Measurements from ENCODE around the gene BROX.

Gene BROX

DNA sequence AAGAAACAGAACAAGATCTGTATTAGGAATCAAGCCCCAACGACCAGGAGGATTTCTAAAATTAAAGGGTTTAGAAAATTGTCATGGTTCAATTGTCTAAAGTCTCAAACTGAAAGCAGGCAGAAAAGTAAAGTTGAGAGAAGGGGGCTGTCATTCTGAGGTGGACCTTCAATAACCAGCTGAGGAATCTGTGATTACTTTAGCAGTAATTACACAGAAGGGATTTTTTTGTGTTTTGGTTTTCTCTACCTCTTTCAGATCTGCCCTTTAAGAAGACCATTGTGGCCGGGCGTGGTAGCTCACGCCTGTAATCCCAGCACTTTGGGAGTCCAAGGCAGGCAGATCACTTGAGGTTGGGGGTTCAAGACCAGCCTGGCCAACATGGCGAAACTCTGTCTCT is 17.4 kb upstream of the BROX start:
- TF ChIP-seq, protein P1, sequence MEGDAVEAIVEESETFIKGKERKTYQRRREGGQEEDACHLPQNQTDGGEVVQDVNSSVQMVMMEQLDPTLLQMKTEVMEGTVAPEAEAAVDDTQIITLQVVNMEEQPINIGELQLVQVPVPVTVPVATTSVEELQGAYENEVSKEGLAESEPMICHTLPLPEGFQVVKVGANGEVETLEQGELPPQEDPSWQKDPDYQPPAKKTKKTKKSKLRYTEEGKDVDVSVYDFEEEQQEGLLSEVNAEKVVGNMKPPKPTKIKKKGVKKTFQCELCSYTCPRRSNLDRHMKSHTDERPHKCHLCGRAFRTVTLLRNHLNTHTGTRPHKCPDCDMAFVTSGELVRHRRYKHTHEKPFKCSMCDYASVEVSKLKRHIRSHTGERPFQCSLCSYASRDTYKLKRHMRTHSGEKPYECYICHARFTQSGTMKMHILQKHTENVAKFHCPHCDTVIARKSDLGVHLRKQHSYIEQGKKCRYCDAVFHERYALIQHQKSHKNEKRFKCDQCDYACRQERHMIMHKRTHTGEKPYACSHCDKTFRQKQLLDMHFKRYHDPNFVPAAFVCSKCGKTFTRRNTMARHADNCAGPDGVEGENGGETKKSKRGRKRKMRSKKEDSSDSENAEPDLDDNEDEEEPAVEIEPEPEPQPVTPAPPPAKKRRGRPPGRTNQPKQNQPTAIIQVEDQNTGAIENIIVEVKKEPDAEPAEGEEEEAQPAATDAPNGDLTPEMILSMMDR (conservative IDR thresholded peaks at IDR 0.05; ENCODE audit: low read depth, low read length), result no peak
- no peak for DNase-seq (ENCODE audit: low read depth)
- H3K4me3 ChIP-seq (ENCODE audit: low read length), result no peak overlapping the region

DNA sequence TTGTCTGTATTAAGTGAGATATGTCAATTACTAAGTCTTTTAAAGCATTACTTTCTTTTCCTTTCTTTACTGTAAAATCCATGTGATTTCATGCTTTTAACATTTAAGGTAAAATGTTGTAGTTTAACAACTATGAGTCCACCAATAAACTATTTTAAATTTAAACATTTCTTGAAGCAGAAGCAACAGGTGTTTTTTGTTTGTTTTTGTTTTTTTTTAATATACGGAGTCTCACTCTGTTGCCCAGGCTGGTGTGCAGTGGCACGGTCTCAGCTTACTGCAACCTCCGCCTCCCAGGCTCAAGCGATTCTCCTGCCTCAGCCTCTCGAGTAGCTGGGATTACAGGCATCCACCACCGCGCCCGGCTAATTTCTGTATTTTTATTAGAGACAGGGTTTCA is 15.6 kb upstream of the BROX start:
- no peak overlapping the region for H3K4me3 ChIP-seq (ENCODE audit: low read length)
- no peak for DNase-seq (ENCODE audit: low read depth)
- TF ChIP-seq, protein P1 (conservative IDR thresholded peaks at IDR 0.05; ENCODE audit: low read depth, low read length), result no peak

DNA sequence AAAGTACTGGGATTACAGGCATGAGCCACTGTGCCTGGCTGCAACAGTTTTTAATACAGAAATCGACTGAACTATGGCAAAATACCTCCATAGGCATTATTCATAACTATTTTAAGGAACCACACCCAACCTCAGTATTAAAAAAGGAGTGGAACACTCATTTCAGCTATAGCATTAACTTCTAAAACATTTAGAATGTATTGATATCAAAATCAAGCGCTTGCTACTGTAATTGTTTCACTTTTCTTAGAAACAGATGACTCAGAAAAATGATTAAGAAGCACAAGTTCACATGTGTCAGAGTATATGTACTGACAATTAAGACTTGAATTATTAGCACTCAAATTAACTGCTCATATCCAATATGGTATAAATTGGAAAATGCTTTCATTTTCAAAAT is 15.2 kb upstream of the BROX start:
- no peak overlapping the region for H3K4me3 ChIP-seq (ENCODE audit: low read length)
- DNase-seq (ENCODE audit: low read depth), result no peak
- TF ChIP-seq, protein P1 (conservative IDR thresholded peaks at IDR 0.05; ENCODE audit: low read depth, low read length), result no peak

DNA sequence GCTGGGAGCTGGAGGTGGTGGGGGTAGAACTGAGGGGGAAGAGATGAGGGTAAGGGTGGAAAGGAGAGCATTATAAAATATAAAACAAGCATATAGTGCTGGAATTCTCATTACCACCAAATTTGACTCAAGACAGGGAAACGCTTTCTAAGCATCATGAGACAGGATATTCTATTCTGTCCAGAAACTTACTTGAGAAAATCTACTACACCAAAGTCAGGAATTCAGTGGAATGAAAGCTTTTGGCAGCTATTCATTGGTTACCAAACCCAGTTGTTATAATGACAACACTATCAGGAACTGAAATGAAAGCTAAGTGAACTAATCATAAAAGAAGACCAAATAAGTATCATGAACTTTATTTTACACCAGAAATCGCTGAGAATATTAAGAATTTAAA is 14.5 kb upstream of the BROX start:
- peak; percentile 18 for DNase-seq (ENCODE audit: low read depth)
- TF ChIP-seq, protein P1 (conservative IDR thresholded peaks at IDR 0.05; ENCODE audit: low read depth, low read length), result no peak
- H3K4me3 ChIP-seq (ENCODE audit: low read length), result no peak overlapping the region

DNA sequence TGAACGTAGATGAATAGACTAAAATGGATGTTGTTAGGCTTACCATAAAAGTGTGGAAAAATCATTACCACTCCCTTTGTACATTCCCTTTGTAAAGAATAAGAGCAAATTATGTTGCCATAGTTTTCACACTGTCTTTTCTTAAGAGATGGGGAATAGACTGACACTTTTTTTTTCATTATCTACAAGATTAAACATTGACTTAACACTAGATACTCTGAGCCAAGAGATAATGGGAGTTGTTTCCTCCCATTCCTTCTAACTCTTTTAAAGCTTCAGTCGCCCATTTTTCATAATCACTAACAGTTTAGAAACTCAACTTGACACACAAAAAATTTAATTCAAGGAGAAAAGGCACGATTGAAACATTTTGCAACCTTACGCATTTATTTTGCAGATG is 10.2 kb upstream of the BROX start:
- TF ChIP-seq, protein P1 (conservative IDR thresholded peaks at IDR 0.05; ENCODE audit: low read depth, low read length), result no peak
- no peak for DNase-seq (ENCODE audit: low read depth)
- H3K4me3 ChIP-seq (ENCODE audit: low read length), result no peak overlapping the region

DNA sequence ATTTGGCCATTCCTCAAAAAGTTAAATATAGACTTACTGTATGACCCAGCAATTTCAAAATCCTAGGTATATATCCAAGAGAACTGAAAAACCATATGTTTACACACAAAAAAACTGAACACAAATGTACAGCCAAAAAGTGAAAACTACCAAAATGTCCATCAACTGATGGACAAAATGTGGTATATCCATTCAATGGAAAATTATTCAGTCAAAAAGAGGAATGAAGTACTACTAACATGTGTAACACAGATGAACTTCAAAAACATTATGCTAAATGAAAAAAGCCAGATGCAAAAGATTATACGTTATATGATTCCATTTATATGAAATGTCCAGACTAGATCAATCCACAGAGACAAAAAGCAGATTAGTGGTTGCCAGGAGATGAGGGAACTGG is 8.1 kb upstream of the BROX start:
- DNase-seq (ENCODE audit: low read depth), result no peak
- H3K4me3 ChIP-seq (ENCODE audit: low read length), result no peak overlapping the region
- TF ChIP-seq, protein P1 (conservative IDR thresholded peaks at IDR 0.05; ENCODE audit: low read depth, low read length), result no peak

DNA sequence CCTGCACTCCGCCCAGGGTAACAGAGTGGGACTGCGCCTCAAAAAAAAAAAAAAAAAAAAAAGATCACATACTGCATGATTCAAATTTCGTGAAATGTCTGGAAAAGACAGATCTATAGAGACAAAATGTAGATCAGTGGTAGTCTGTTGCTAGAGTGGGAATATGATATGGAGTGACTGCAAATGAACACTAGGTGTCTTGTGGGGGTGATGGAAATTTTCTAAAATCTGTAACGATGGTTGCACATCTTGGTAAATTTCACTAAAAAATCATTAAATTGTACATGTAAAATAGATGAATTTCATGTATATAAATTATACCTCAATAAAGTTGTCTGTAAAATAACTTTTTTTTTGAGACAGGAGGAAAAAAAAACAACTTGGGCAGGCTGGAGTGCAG is 5.5 kb upstream of the BROX start:
- TF ChIP-seq, protein P1 (conservative IDR thresholded peaks at IDR 0.05; ENCODE audit: low read depth, low read length), result no peak
- no peak overlapping the region for H3K4me3 ChIP-seq (ENCODE audit: low read length)
- DNase-seq (ENCODE audit: low read depth), result no peak

Measured in retinal pigment epithelial cell (primary cell).